MG63 (cell line): ENCODE data around the gene GPR4. TPM values are rescaled to one million over a fixed set of nuclear protein-coding genes. Genes with fewer than 3 reads are reported as not detected.

Source experiments
- DNase-seq: peaks from one replicate; pipeline ENCODE4 v3.0.0-alpha.2; 2020
- H3K27me3 ChIP-seq: fragments of 250-450 bp; sonication (Bioruptor Pico); 2 replicates; pipeline ENCODE4 v1.5.1; 2020; ENCODE audit warnings: mild to moderate bottlenecking, moderate library complexity
- H3K36me3 ChIP-seq: fragments of 250-450 bp; sonication (Bioruptor Pico); 2 replicates; pipeline ENCODE4 v1.5.1; 2020; ENCODE audit warnings: mild to moderate bottlenecking, moderate library complexity
- H3K4me3 ChIP-seq: fragments of 250-450 bp; sonication (Bioruptor Pico); 2 replicates; pipeline ENCODE4 v1.5.1; 2020; ENCODE audit warnings: mild to moderate bottlenecking, moderate library complexity
- H3K9me3 ChIP-seq: fragments of 250-450 bp; sonication (Bioruptor Pico); 2 replicates; pipeline ENCODE4 v1.5.1; 2020; ENCODE audit warnings: mild to moderate bottlenecking, moderate library complexity
- total RNA-seq: library from RNA; depleted of rRNA; stranded (reverse); fragments of >200 nt; shearing (Covaris generic); gene quantifications from 2 replicates; pipeline ENCODE4 v1.2.3, GENCODE V29; 2014; ENCODE audit warnings: low replicate concordance; rRNA removed

GPR4 gene
- total RNA-seq, 1 experiment from 2014 or later, result not detected

DNA sequence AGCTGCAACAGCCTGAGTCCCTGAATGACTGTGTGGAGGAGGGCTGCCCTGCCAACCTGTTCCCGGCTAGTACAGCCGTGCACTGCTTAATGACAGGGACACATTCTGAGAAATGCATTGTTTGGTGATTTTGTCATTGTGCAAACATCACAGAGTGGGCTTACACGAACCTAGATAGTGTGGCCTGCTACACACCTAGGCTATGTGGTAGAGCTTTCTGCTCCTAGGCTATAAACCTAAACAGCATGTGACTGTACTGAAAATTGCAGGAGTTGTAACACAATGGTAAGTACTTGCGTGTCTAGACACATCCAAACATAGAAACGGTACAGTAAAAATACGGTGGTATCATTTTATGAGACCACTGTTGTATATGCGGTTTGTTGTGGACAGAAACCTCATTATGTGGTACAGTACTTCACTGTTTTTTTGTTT, 59.8 kb downstream of the GPR4 start:
- Histone ChIP-seq H3K36me3 (no peaks in the 10 kb centered on the region), H3K9me3 (no peaks in the 10 kb centered on the region), H3K4me3 (no peak overlapping the region), H3K27me3 (no peaks in the 10 kb centered on the region)
- DNase-seq, result no peak

Other genes with a start within 250 kb of the GPR4 start
- 53.5 and 71.9 TPM in 2 replicates for gene ERCC2, start 231.6 kb downstream of the GPR4 start, total RNA-seq
- gene PPP1R13L, start 197.1 kb downstream of the GPR4 start, total RNA-seq, result 5.5 and 7.3 TPM in 2 replicates
- gene POLR1G, start 195.6 kb downstream of the GPR4 start, total RNA-seq, result 27.1 and 44.0 TPM in 2 replicates
- gene ERCC1, start 178.3 kb downstream of the GPR4 start, total RNA-seq, result 118 and 167 TPM in 2 replicates
- 0.33 TPM in 1 of 2 replicates, not detected in the other for gene FOSB, start 134.2 kb downstream of the GPR4 start, total RNA-seq
- gene RTN2, start 105.2 kb downstream of the GPR4 start, total RNA-seq, result 4.9 and 6.1 TPM in 2 replicates
- gene PPM1N, start 103.8 kb downstream of the GPR4 start, total RNA-seq, result 6.6 TPM in 1 of 2 replicates, not detected in the other
- 129 and 196 TPM in 2 replicates for gene VASP, start 94.7 kb downstream of the GPR4 start, total RNA-seq
- gene OPA3, start 17.4 kb downstream of the GPR4 start, total RNA-seq, result 21.2 and 28.7 TPM in 2 replicates
- 10.9 and 22.0 TPM in 2 replicates for gene EML2, start 37.2 kb upstream of the GPR4 start, total RNA-seq
- gene GIPR, start 66.0 kb upstream of the GPR4 start, total RNA-seq, result not detected in 2 replicates
- gene SNRPD2, start 89.7 kb upstream of the GPR4 start, total RNA-seq, result 488 and 700 TPM in 2 replicates
- gene QPCTL, start 90.5 kb upstream of the GPR4 start, total RNA-seq, result 19.7 and 37.9 TPM in 2 replicates
- gene FBXO46, start 128.7 kb upstream of the GPR4 start, total RNA-seq, result 4.3 and 12.3 TPM in 2 replicates
- gene MEIOSIN, start 131.2 kb upstream of the GPR4 start, total RNA-seq, result 0.99 TPM in 1 of 2 replicates, not detected in the other
- gene SIX5, start 167.0 kb upstream of the GPR4 start, total RNA-seq, result 11.4 and 18.6 TPM in 2 replicates
- gene DMPK, start 180.3 kb upstream of the GPR4 start, total RNA-seq, result 3.9 and 7.0 TPM in 2 replicates
- gene DMWD, start 190.6 kb upstream of the GPR4 start, total RNA-seq, result 30.4 and 48.0 TPM in 2 replicates
- not detected in 2 replicates for gene RSPH6A, start 213.1 kb upstream of the GPR4 start, total RNA-seq